ENCODE measurements around the gene AKT2.

DNA sequence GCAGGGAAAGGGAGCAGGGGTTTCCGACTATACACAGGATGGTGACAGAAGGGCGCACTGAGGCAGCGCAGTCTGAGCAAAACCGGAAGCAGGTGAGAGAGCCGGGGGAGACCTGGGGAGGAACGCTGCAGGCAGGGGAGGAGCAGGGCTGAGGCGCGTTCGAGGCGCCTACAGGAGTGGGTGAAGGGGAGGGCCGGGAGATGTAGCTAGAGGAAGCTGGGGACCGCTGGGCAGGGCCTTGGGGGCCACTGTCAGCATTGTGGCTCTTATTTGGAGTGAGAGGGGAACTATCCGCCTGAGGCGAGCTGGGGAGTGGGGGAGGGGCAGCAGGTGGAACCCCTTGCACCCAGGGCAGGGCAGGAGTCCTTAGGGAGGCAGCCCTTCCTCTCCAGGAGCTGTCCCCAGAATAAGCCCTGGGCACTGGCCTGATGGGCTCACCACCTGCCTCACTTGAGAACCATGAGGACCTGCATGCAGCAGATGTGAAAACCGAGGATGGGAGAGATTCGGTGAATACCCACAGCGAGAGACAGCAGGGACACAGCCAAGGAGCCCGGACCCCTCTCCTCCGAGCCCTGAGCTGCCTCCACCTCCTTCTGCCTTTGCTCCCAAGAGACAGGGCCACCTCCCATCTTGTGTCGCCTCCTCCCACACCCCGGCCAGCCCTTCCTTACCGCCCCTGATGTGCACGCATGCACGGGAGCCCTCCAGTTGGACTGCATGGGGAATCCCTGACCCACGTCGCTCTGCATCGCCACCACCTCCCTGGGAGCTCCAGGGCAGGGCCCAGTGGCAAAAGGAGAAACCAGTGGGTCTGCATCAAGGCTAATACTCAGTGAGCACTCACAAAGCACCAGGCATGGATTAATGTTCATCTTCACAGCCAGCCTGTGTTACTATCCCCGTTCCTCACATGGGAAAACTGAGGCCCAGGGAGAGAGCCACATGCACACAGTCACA is 10.3 kb downstream of the AKT2 start:
- TF ChIP-seq GATA3 (IDR thresholded peaks at IDR 0.05; ENCODE audit: low read depth, low read length) (no peak), GATA2 (IDR thresholded peaks at IDR 0.05; ENCODE audit: low read depth, low read length) (no peak)

All from SH-SY5Y (cell line).